OCI-LY7 (cell line): Measurements from ENCODE around the gene SLC25A40. TPM values are rescaled to one million over a fixed set of nuclear protein-coding genes. Genes with fewer than 3 reads are reported as not detected.
"Not testable (repeated sequence)": the region's sequence is repeated elsewhere in the genome, so short reads cannot be mapped to it uniquely, and the experiment has no call there.

ENCODE experiments used
- BruUV-seq: library from RNA; stranded (reverse); fragments of 400-500 nt; replicated peaks from 2 replicates; lab custom pipeline; 2021; lab: Mats Ljungman, UMichigan
- CTCF ChIA-PET: fragments of 300-600 bp; sonication (Branson Sonifier 250); formaldehyde crosslinking; loops from one replicate; lab custom pipeline; 2022; ENCODE audit warnings: antibody characterized with exemption; ENCODE audit not compliant: unreplicated experiment; lab: Charles Lee
- POLR2A ChIA-PET: fragments of 300-600 bp; sonication (Branson Sonifier 250); formaldehyde crosslinking; loops from one replicate; lab custom pipeline; 2022; ENCODE audit warnings: antibody characterized with exemption; lab: Charles Lee
- DNase-seq: peaks from one replicate; pipeline ENCODE4 v3.0.0-alpha.2; 2015; ENCODE audit warnings: low spot score
- H2AFZ ChIP-seq: fragments of 200-600 bp; sonication (generic), shearing (Covaris generic); 2 replicates; pipeline ENCODE4 v1.6.1; 2014; ENCODE audit warnings: mild to moderate bottlenecking, antibody characterized with exemption, low read length, moderate library complexity
- H3K27ac ChIP-seq: fragments of 200-600 bp; sonication (generic); 2 replicates; pipeline ENCODE4 v1.5.1; 2014; ENCODE audit warnings: mixed run types, low read depth, mild to moderate bottlenecking, moderate library complexity, low read length, inconsistent platforms; ENCODE audit not compliant: poor library complexity, severe bottlenecking
- H3K36me3 ChIP-seq: fragments of 200-600 bp; sonication (generic); 2 replicates; pipeline ENCODE4 v1.6.1; 2014; ENCODE audit warnings: mild to moderate bottlenecking, antibody characterized with exemption, low read length, moderate library complexity, mixed read lengths; ENCODE audit not compliant: insufficient read depth
- H3K4me1 ChIP-seq: fragments of 200-600 bp; sonication (generic); 2 replicates; pipeline ENCODE4 v1.5.1; 2014; ENCODE audit warnings: mild to moderate bottlenecking, low read length; ENCODE audit not compliant: insufficient read depth, poor library complexity, severe bottlenecking
- H3K4me2 ChIP-seq: fragments of 200-600 bp; sonication (generic); 2 replicates; pipeline ENCODE4 v1.6.1; 2014; ENCODE audit warnings: mild to moderate bottlenecking, low read length
- H3K4me3 ChIP-seq: fragments of 200-600 bp; sonication (generic); 2 replicates; pipeline ENCODE4 v1.5.1; 2014; ENCODE audit warnings: mild to moderate bottlenecking, low read depth, low read length; ENCODE audit not compliant: poor library complexity, severe bottlenecking
- H3K79me2 ChIP-seq: fragments of 200-600 bp; sonication (generic); 2 replicates; pipeline ENCODE4 v1.6.1; 2016; ENCODE audit warnings: low read depth, mild to moderate bottlenecking, low read length, moderate library complexity, mixed read lengths; ENCODE audit not compliant: insufficient read depth
- H3K9me2 ChIP-seq: fragments of 200-600 bp; sonication (generic); 2 replicates; pipeline ENCODE4 v1.6.1; 2016; ENCODE audit warnings: mild to moderate bottlenecking, low read length, mixed read lengths; ENCODE audit not compliant: insufficient read depth
- H3K9me3 ChIP-seq: fragments of 200-600 bp; sonication (generic); 2 replicates; pipeline ENCODE4 v1.6.1; 2014; ENCODE audit warnings: mild to moderate bottlenecking, mixed run types, low read length, mixed read lengths
- H4K20me1 ChIP-seq: fragments of 200-600 bp; sonication (generic); 2 replicates; pipeline ENCODE4 v1.6.1; 2014; ENCODE audit warnings: mild to moderate bottlenecking, antibody characterized with exemption, low read length, moderate library complexity, mixed read lengths; ENCODE audit not compliant: insufficient read depth
- EZH2phosphoT487 ChIP-seq: fragments of 200-600 bp; sonication (generic); IDR thresholded peaks from 2 replicates; pipeline ENCODE4 v1.6.1; 2018; ENCODE audit warnings: low read depth, borderline replicate concordance, mild to moderate bottlenecking, mixed run types, antibody characterized with exemption, low read length, moderate library complexity, mixed read lengths
- intact Hi-C: fragments of 100-400 bp; cut with micrococcal nuclease; formaldehyde crosslinking; loops from one replicate; pipeline ENCODE4 v1.10.0; 2022; ENCODE audit not compliant: unreplicated experiment
- total RNA-seq, 2 experiments: library from RNA; depleted of rRNA in 1 of 2; stranded (reverse); fragments of >200 nt in 1 of 2; shearing (Covaris generic) in 1 of 2; gene quantifications; 2 replicates each; pipeline ENCODE4 v1.2.3, GENCODE V29; 2014 to 2022
- TF ChIP-seq, protein P1 (sequence below): fragments of 200-600 bp; sonication (generic); conservative IDR thresholded peaks from 2 replicates; pipeline ENCODE4 v1.5.1; 2014; ENCODE audit warnings: mild to moderate bottlenecking, antibody characterized with exemption, low read length, moderate library complexity, mixed read lengths

The SLC25A40 gene
- total RNA-seq, 2 experiments from 2014 or later = 21.0 to 53.6 TPM

GRCh38 chr7:87875151-87876039, 765 bp downstream of the SLC25A40 start:
- H3K4me3 ChIP-seq = peak overlapping the region; percentile 94
- intact Hi-C loops = loop anchor here (1.0 to 5.0 kb wide), 5 partner anchors 59 to 718 kb away; partner anchors contain the start of genes ADAM22, CROT and TMEM243
- H3K27ac ChIP-seq = peak overlapping the region; percentile 99
- peaks cover 27% of the 10 kb centered on the region for H3K9me3 ChIP-seq
- peak overlapping the region; percentile 89 for H3K4me2 ChIP-seq
- POLR2A ChIA-PET = interaction anchor here (0.7 to 2.0 kb wide), 8 partner anchors 10 to 659 kb away, joined by 3 to 8 read pairs (median 4); partner anchors contain the start of gene ADAM22
- peaks cover 67% of the 10 kb centered on the region for H3K36me3 ChIP-seq
- no peaks in the 10 kb centered on the region for H3K9me2 ChIP-seq
- H4K20me1 ChIP-seq = peaks cover 21% of the 10 kb centered on the region
- CTCF ChIA-PET = no interaction called here
- TF ChIP-seq EZH2phosphoT487 = no peak
- TF ChIP-seq, protein P1, sequence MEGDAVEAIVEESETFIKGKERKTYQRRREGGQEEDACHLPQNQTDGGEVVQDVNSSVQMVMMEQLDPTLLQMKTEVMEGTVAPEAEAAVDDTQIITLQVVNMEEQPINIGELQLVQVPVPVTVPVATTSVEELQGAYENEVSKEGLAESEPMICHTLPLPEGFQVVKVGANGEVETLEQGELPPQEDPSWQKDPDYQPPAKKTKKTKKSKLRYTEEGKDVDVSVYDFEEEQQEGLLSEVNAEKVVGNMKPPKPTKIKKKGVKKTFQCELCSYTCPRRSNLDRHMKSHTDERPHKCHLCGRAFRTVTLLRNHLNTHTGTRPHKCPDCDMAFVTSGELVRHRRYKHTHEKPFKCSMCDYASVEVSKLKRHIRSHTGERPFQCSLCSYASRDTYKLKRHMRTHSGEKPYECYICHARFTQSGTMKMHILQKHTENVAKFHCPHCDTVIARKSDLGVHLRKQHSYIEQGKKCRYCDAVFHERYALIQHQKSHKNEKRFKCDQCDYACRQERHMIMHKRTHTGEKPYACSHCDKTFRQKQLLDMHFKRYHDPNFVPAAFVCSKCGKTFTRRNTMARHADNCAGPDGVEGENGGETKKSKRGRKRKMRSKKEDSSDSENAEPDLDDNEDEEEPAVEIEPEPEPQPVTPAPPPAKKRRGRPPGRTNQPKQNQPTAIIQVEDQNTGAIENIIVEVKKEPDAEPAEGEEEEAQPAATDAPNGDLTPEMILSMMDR = peak; percentile 20; the same call in 1 of the 2 replicates
- H3K4me1 ChIP-seq = peaks cover 29% of the 10 kb centered on the region
- peaks cover 92% of the 10 kb centered on the region for H3K79me2 ChIP-seq
- peak; percentile 49 for DNase-seq
- H2AFZ ChIP-seq = peak overlapping the region; percentile 72
- BruUV-seq = TSS peak; percentile 64

DNA sequence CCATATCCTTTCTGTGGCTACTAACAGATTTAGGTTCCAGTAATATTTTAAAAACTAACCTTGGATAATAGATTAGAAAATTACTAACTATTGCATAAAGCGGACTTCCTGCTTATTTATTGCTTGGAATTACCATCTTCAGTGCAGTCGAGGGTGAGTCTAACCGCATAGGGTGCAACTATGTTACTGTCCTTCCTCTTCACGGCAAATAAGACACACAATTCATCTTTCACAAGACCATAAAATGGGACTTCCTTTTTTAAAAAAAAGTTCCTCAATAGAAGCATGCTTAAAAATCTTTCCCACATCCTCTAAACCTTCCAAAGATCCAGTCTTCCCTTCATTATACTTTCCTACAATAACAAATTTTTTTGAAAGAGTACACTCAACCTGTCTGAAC, 2.1 kb downstream of the SLC25A40 start:
- DNase-seq = peak; percentile 42
- H3K36me3 ChIP-seq = peaks cover 67% of the 10 kb centered on the region
- H4K20me1 ChIP-seq = peaks cover 20% of the 10 kb centered on the region
- peak overlapping the region; percentile 99 for H3K27ac ChIP-seq
- BruUV-seq = no TSS peak
- intact Hi-C loops = no loop called here
- peaks cover 23% of the 10 kb centered on the region for H3K4me1 ChIP-seq
- POLR2A ChIA-PET = interaction anchor here (0.7 to 1.8 kb wide), 3 partner anchors 16 to 720 kb away, joined by 3 to 8 read pairs (median 4); partner anchors contain the start of gene ADAM22
- TF ChIP-seq, protein P1 = no peak
- no peak for TF ChIP-seq EZH2phosphoT487
- H3K9me2 ChIP-seq = no peaks in the 10 kb centered on the region
- peaks cover 92% of the 10 kb centered on the region for H3K79me2 ChIP-seq
- peak overlapping the region; percentile 89 for H3K4me2 ChIP-seq
- peaks cover 38% of the 10 kb centered on the region for H3K9me3 ChIP-seq
- no peak overlapping the region for H2AFZ ChIP-seq
- CTCF ChIA-PET = no interaction called here
- H3K4me3 ChIP-seq = peak overlapping the region; percentile 94

DNA sequence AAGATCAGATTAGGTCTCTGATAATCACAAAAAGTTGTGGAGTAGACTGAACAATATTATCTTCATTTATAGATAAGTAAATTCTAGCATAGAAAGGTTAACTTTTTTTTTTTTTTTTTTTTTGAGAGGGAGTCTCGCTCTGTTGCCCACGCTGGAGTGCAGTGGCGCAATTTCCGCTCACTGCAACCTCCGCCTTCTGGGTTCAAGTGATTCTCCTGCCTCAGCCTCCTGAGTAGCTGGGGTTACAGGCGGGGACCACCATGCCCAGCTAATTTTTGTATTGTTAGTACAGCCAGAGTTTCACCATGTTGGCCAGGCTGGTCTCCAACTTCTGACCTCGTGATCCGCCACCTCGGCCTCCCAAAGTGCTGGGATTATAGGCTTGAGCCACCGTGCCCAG, 2.8 kb downstream of the SLC25A40 start:
- CTCF ChIA-PET, POLR2A ChIA-PET, H3K27ac ChIP-seq, H2AFZ ChIP-seq, BruUV-seq, H3K9me2 ChIP-seq, intact Hi-C loops, DNase-seq: not testable (repeated sequence)
- Histone ChIP-seq H4K20me1 (peaks cover 17% of the 10 kb centered on the region), H3K4me3 (peak overlapping the region; percentile 94), H3K36me3 (peaks cover 67% of the 10 kb centered on the region), H3K4me2 (peak overlapping the region; percentile 89), H3K79me2 (peaks cover 92% of the 10 kb centered on the region), H3K4me1 (peaks cover 16% of the 10 kb centered on the region), H3K9me3 (peaks cover 38% of the 10 kb centered on the region)
